ENCODE data around the gene ORM1. TPM values are rescaled to one million over a fixed set of nuclear protein-coding genes. Genes with fewer than 3 reads are reported as not detected.
"Not testable (repeated sequence)": the region's sequence is repeated elsewhere in the genome, so short reads cannot be mapped to it uniquely, and the experiment has no call there.

The ORM1 gene
- total RNA-seq, 1 experiment from 2014 or later = 4.4 TPM

- not testable (repeated sequence) for H4K8ac ChIP-seq (replicated peaks; ENCODE audit: insufficient read length, low read depth, low read length); H3K4me2 ChIP-seq (ENCODE audit: insufficient read depth, insufficient read length, low read length); H3K23me2 ChIP-seq (ENCODE audit: insufficient read length, low read depth, low read length, poor library complexity, severe bottlenecking); H2BK120ac ChIP-seq (ENCODE audit: low read depth, low read length, poor library complexity, severe bottlenecking); H3K27me3 ChIP-seq (ENCODE audit: insufficient read depth, low read length); H2AK5ac ChIP-seq (ENCODE audit: insufficient read length, low read length); H3K9me3 ChIP-seq (ENCODE audit: control insufficient read depth, low read depth, low read length); H3K23ac ChIP-seq (ENCODE audit: insufficient read length, low read depth, low read length); H4K5ac ChIP-seq (ENCODE audit: insufficient read length, low read depth, low read length); H3K4me3 Mint-ChIP-seq; H3K79me1 ChIP-seq (ENCODE audit: insufficient read depth, low read depth, low read length, poor library complexity, severe bottlenecking); H3K4me1 Mint-ChIP-seq; H3K56ac ChIP-seq (ENCODE audit: insufficient read length, low read depth, low read length); H3K4ac ChIP-seq (ENCODE audit: low read depth, low read length); H2BK15ac ChIP-seq (ENCODE audit: low read depth, low read length); H3K4me1 ChIP-seq (ENCODE audit: insufficient read depth, low read length); H3K79me2 ChIP-seq (ENCODE audit: insufficient read depth, low read length); H3K27me3 Mint-ChIP-seq (ENCODE audit: low read depth); DNase-seq; H2BK5ac ChIP-seq (ENCODE audit: insufficient read length, low read length); H2BK20ac ChIP-seq (ENCODE audit: low read depth, low read length, poor library complexity, severe bottlenecking); H3K9ac ChIP-seq (ENCODE audit: extremely low read depth, insufficient read length, low read length); H3K36me3 Mint-ChIP-seq (ENCODE audit: insufficient read depth in 1 of 3, low read depth in 3 of 3); H3K14ac ChIP-seq (ENCODE audit: insufficient read depth, low read length); H2AFZ ChIP-seq (ENCODE audit: low read length); H2BK12ac ChIP-seq (ENCODE audit: insufficient read length, low read depth, low read length); H3T11ph ChIP-seq (ENCODE audit: low read length); H4K20me1 ChIP-seq (ENCODE audit: control insufficient read depth, insufficient read depth, insufficient read length); H3K18ac ChIP-seq (ENCODE audit: insufficient read length, low read depth, low read length); H3K27ac Mint-ChIP-seq; H4K91ac ChIP-seq (ENCODE audit: insufficient read length, low read depth, low read length); H3K27ac ChIP-seq (ENCODE audit: insufficient read length, low read depth, low read length); H3K9me3 Mint-ChIP-seq
- no CpG with 5 or more reads among the region's 12 CpGs for WGBS (ENCODE audit: extremely low coverage, insufficient read length, low lambda C conversion rate)
These were observed 6.2 kb downstream of the ORM1 start for GRCh38 chr9:114328937-114329624.

- not testable (repeated sequence) for DNase-seq; H2AFZ ChIP-seq (ENCODE audit: low read length); H4K91ac ChIP-seq (ENCODE audit: insufficient read length, low read depth, low read length); H3K9me3 Mint-ChIP-seq; H2AK5ac ChIP-seq (ENCODE audit: insufficient read length, low read length); H3K4me2 ChIP-seq (ENCODE audit: insufficient read depth, insufficient read length, low read length); H3K23ac ChIP-seq (ENCODE audit: insufficient read length, low read depth, low read length); H3K4me3 Mint-ChIP-seq; H3K9me3 ChIP-seq (ENCODE audit: control insufficient read depth, low read depth, low read length); H3K27ac ChIP-seq (ENCODE audit: insufficient read length, low read depth, low read length); H3T11ph ChIP-seq (ENCODE audit: low read length); H3K4ac ChIP-seq (ENCODE audit: low read depth, low read length); H4K20me1 ChIP-seq (ENCODE audit: control insufficient read depth, insufficient read depth, insufficient read length); H2BK20ac ChIP-seq (ENCODE audit: low read depth, low read length, poor library complexity, severe bottlenecking); H3K4me1 Mint-ChIP-seq; H4K5ac ChIP-seq (ENCODE audit: insufficient read length, low read depth, low read length); H3K36me3 Mint-ChIP-seq (ENCODE audit: insufficient read depth in 1 of 3, low read depth in 3 of 3); H2BK15ac ChIP-seq (ENCODE audit: low read depth, low read length); H3K9ac ChIP-seq (ENCODE audit: extremely low read depth, insufficient read length, low read length); H3K79me1 ChIP-seq (ENCODE audit: insufficient read depth, low read depth, low read length, poor library complexity, severe bottlenecking); H3K56ac ChIP-seq (ENCODE audit: insufficient read length, low read depth, low read length); H2BK120ac ChIP-seq (ENCODE audit: low read depth, low read length, poor library complexity, severe bottlenecking); H3K27me3 ChIP-seq (ENCODE audit: insufficient read depth, low read length); H3K23me2 ChIP-seq (ENCODE audit: insufficient read length, low read depth, low read length, poor library complexity, severe bottlenecking); H3K79me2 ChIP-seq (ENCODE audit: insufficient read depth, low read length); H2BK5ac ChIP-seq (ENCODE audit: insufficient read length, low read length); H4K8ac ChIP-seq (replicated peaks; ENCODE audit: insufficient read length, low read depth, low read length); H3K18ac ChIP-seq (ENCODE audit: insufficient read length, low read depth, low read length); H2BK12ac ChIP-seq (ENCODE audit: insufficient read length, low read depth, low read length); H3K27me3 Mint-ChIP-seq (ENCODE audit: low read depth); H3K14ac ChIP-seq (ENCODE audit: insufficient read depth, low read length); H3K4me1 ChIP-seq (ENCODE audit: insufficient read depth, low read length); H3K27ac Mint-ChIP-seq
- no CpG with 5 or more reads among the region's 10 CpGs for WGBS (ENCODE audit: extremely low coverage, insufficient read length, low lambda C conversion rate)
These were observed 6.7 kb downstream of the ORM1 start, which contains the start of gene ORM2 for GRCh38 chr9:114329625-114330022. ORM2 (plus strand) TSS chr9:114329869; CDS start chr9:114329905, 36 bp downstream.
